NT2/D1 (cell line): ENCODE results near the gene ATP8B1.

Experiments
- SUZ12 ChIP-seq: IDR thresholded peaks from 2 replicates; pipeline ENCODE4 v1.6.1; 2011; ENCODE audit not compliant: insufficient read length, insufficient read depth; ENCODE audit errors: extremely low read depth
- YY1 ChIP-seq: IDR thresholded peaks from 2 replicates; pipeline ENCODE4 v1.6.1; 2011; ENCODE audit not compliant: insufficient read length, insufficient read depth
- ZNF274 ChIP-seq: IDR thresholded peaks from 2 replicates; pipeline ENCODE4 v1.6.1; 2011; ENCODE audit warnings: mild to moderate bottlenecking, low read depth, low read length

- TF ChIP-seq ZNF274 (no peak), YY1 (no peak), SUZ12 (no peak)
Observed at GRCh38 chr18:57834616-57835015, 31.5 kb upstream of the ATP8B1 start.
